ENCODE measurements around the gene MAD1L1.
"Not testable (repeated sequence)": the region's sequence is repeated elsewhere in the genome, so short reads cannot be mapped to it uniquely, and the experiment has no call there.

MAD1L1 gene

GRCh38 chr7:1841286-1842021, 391.3 kb downstream of the MAD1L1 start:
- DNase-seq = not testable (repeated sequence)

GRCh38 chr7:1840744-1841143, 392.0 kb downstream of the MAD1L1 start:
- not testable (repeated sequence) for DNase-seq

- no peak for DNase-seq
These were observed 393.0 kb downstream of the MAD1L1 start for GRCh38 chr7:1839701-1840100.

- DNase-seq = not testable (repeated sequence)
These were observed 393.7 kb downstream of the MAD1L1 start for GRCh38 chr7:1838911-1839531.

GRCh38 chr7:1838544-1838872, 394.2 kb downstream of the MAD1L1 start:
- DNase-seq = not testable (repeated sequence)

GRCh38 chr7:1837696-1838543, 394.8 kb downstream of the MAD1L1 start:
- not testable (repeated sequence) for DNase-seq

GRCh38 chr7:1831933-1832535, 400.7 kb downstream of the MAD1L1 start:
- DNase-seq = not testable (repeated sequence)

- not testable (repeated sequence) for DNase-seq
These were observed 401.3 kb downstream of the MAD1L1 start for GRCh38 chr7:1831471-1831870.

- not testable (repeated sequence) for DNase-seq
These were observed 403.1 kb downstream of the MAD1L1 start for GRCh38 chr7:1829668-1830067.

GRCh38 chr7:1829111-1829510, 403.6 kb downstream of the MAD1L1 start:
- no peak for DNase-seq

GRCh38 chr7:1828170-1828569, 404.6 kb downstream of the MAD1L1 start:
- not testable (repeated sequence) for DNase-seq

- not testable (repeated sequence) for DNase-seq
These were observed 405.2 kb downstream of the MAD1L1 start for GRCh38 chr7:1827521-1827981.

GRCh38 chr7:1826931-1827330, 405.8 kb downstream of the MAD1L1 start:
- not testable (repeated sequence) for DNase-seq

- no peak for DNase-seq
These were observed 406.6 kb downstream of the MAD1L1 start for GRCh38 chr7:1825897-1826741.

GRCh38 chr7:1825647-1825896, 407.2 kb downstream of the MAD1L1 start:
- not testable (repeated sequence) for DNase-seq

- not testable (repeated sequence) for DNase-seq
These were observed 407.7 kb downstream of the MAD1L1 start for GRCh38 chr7:1824882-1825646.

GRCh38 chr7:1824151-1824881, 408.4 kb downstream of the MAD1L1 start:
- DNase-seq = peak; percentile 58 to 63

- DNase-seq = no peak
These were observed 409.2 kb downstream of the MAD1L1 start for GRCh38 chr7:1823376-1824150.

GRCh38 chr7:1819259-1819841, 413.4 kb downstream of the MAD1L1 start:
- DNase-seq = peak; percentile 47 to 49
